Lower lobe of right lung (tissue), 2 donors: Measurements from ENCODE around the gene IPO9. TPM values are rescaled to one million over a fixed set of nuclear protein-coding genes. Genes with fewer than 3 reads are reported as not detected.
A peak's percentile ranks its signal among the peaks of the same experiment; 100 is the strongest.

Source experiments
- ATAC-seq, 2 donors: fragments of 200-7000 bp; cut with Tn5 transposase; one replicate each; pipeline ENCODE4 v1.9.1; 2020 to 2022; ENCODE audit warnings: mild to moderate bottlenecking in 2 of 2, moderate library complexity in 2 of 2
- DNase-seq: peaks from one replicate; pipeline ENCODE4 v3.0.0-alpha.2; 2020
- H3K27ac ChIP-seq: fragments of 200-600 bp; one replicate; pipeline ENCODE4 v1.8.0; 2022
- H3K27me3 ChIP-seq: fragments of 200-600 bp; one replicate; pipeline ENCODE4 v1.8.0; 2022; ENCODE audit warnings: low read depth
- H3K36me3 ChIP-seq: fragments of 200-600 bp; one replicate; pipeline ENCODE4 v1.8.0; 2022; ENCODE audit warnings: mild to moderate bottlenecking
- H3K4me1 ChIP-seq: fragments of 200-600 bp; one replicate; pipeline ENCODE4 v1.8.0; 2022
- H3K4me3 ChIP-seq: fragments of 200-600 bp; one replicate; pipeline ENCODE4 v1.8.0; 2022; ENCODE audit warnings: mild to moderate bottlenecking
- H3K9me3 ChIP-seq: fragments of 200-600 bp; one replicate; pipeline ENCODE4 v1.8.0; 2022
- intact Hi-C: fragments of 100-400 bp; cut with DNase I; formaldehyde crosslinking; loops from one replicate; pipeline ENCODE4 v1.11.0; 2022
- total RNA-seq: library from RNA; stranded (reverse); fragmentation: NEBNext Ultra II Directional; extraction: Animal tissue kit (Norgen Biotek cat#: 25700); gene quantifications from one replicate; pipeline ENCODE4 v1.2.1, GENCODE V29; 2021
- TF ChIP-seq, protein P1 (sequence below): fragments of 200-600 bp; IDR thresholded peaks from one replicate; pipeline ENCODE4 v1.8.0; 2022; ENCODE audit warnings: antibody characterized with exemption, mild to moderate bottlenecking
- donor health status: DM: no; HTN: yes; CAD: no; lungs with severe emphysema.

Gene IPO9
- total RNA-seq, 1 donor from 2014 or later, result 34.1 TPM

DNA sequence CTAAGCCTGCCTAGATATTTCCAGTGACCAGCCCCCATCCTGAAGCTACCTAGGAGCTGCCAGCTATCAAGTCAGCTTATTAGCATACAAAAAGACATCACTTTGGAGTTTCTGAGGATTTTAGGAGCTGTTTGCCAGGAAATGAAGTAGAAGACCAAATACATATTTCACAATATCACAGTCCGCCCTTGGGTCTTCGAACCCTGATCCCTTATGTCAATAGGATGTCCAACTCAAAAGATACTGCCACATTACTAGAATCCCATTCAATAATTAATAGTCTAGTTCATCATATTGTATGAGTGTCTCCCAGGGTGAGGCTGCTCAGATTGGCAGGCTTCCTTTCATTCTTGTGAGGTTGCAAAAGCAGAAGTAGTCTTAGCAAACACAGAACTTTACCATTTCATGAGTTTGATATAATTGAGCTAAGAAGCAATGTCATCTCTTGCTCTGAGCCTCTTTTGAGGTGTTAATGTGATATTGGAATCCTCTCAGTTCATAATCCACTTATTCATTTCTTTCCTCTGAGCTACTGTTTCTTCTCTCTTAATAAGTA lies 13.6 kb downstream of the IPO9 start:
- no peak overlapping the region for H3K4me3 ChIP-seq
- no peaks in the 10 kb centered on the region for H3K27me3 ChIP-seq
- H3K27ac ChIP-seq, result no peak overlapping the region
- intact Hi-C loops, result no loop called here
- H3K36me3 ChIP-seq, result peaks cover 3% of the 10 kb centered on the region
- TF ChIP-seq, protein P1, sequence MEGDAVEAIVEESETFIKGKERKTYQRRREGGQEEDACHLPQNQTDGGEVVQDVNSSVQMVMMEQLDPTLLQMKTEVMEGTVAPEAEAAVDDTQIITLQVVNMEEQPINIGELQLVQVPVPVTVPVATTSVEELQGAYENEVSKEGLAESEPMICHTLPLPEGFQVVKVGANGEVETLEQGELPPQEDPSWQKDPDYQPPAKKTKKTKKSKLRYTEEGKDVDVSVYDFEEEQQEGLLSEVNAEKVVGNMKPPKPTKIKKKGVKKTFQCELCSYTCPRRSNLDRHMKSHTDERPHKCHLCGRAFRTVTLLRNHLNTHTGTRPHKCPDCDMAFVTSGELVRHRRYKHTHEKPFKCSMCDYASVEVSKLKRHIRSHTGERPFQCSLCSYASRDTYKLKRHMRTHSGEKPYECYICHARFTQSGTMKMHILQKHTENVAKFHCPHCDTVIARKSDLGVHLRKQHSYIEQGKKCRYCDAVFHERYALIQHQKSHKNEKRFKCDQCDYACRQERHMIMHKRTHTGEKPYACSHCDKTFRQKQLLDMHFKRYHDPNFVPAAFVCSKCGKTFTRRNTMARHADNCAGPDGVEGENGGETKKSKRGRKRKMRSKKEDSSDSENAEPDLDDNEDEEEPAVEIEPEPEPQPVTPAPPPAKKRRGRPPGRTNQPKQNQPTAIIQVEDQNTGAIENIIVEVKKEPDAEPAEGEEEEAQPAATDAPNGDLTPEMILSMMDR, result no peak
- DNase-seq, result no peak
- peaks cover 19% of the 10 kb centered on the region for H3K4me1 ChIP-seq
- no peaks in the 10 kb centered on the region for H3K9me3 ChIP-seq
- ATAC-seq, result peak in 1 of 2 donors; percentile 41

DNA sequence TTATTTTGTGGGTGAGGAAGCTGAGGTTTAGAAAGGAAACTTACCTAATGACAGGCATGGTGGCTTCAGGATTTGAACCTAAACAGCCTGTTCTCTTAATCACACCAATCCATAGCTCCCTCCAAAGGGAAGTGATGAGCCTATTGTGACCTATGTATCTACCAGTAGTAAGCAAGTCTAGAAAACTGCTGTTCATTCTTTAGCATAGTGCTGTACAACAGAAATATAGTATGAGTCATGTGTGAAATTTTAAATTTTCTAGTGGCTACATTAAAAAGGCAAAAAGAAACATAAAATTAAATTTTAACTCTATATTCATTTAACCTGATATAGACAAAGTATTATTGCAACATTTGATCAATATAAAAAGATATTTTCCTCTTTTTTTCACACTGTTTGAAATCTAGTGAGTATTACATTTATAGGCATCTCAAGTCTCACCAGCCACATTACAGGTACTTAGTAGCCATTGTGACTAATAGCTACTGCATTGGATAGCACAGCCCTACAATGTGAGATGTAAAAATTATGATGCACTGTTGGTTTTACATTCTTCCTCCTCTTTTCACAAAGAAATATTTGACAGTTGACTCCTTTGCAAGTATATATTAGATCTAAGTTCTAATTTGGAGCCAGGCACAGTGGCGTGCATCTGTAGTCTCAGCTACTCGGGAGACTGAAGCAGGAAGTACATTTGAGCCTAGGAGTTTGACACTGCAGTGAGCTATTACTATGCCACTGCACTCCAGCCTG lies 16.6 kb downstream of the IPO9 start:
- peaks cover 29% of the 10 kb centered on the region for H3K36me3 ChIP-seq
- no peak overlapping the region for H3K27ac ChIP-seq
- ATAC-seq (no peak), DNase-seq (no peak)
- H3K4me3 ChIP-seq, result no peak overlapping the region
- H3K9me3 ChIP-seq, result no peaks in the 10 kb centered on the region
- TF ChIP-seq, protein P1, result no peak
- intact Hi-C loops, result no loop called here
- peaks cover 24% of the 10 kb centered on the region for H3K4me1 ChIP-seq
- no peaks in the 10 kb centered on the region for H3K27me3 ChIP-seq

DNA sequence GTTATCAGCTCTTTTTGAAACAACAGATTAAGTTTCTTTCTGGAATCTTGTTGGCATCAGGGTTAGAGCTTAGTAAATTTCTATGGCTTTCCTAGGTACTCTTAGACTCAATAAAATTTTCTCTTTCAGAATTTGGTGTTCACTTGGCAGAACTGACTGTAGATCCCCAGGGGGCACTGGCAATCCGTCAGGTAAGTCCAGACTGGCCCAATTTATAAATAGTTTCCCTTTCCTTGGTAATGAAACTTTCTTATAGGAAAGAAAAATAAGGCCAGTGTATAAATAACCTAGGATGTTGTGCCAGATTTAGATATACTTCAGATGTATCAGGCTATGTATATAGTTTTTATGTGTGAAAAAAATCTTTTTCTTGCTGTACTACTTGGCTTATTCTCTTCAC lies 18.2 kb downstream of the IPO9 start:
- H3K4me3 ChIP-seq, result no peak overlapping the region
- H3K27ac ChIP-seq, result no peak overlapping the region
- H3K27me3 ChIP-seq, result no peaks in the 10 kb centered on the region
- ATAC-seq (no peak), DNase-seq (no peak)
- peaks cover 29% of the 10 kb centered on the region for H3K4me1 ChIP-seq
- peaks cover 45% of the 10 kb centered on the region for H3K36me3 ChIP-seq
- H3K9me3 ChIP-seq, result no peaks in the 10 kb centered on the region
- TF ChIP-seq, protein P1, result no peak
- intact Hi-C loops, result no loop called here

DNA sequence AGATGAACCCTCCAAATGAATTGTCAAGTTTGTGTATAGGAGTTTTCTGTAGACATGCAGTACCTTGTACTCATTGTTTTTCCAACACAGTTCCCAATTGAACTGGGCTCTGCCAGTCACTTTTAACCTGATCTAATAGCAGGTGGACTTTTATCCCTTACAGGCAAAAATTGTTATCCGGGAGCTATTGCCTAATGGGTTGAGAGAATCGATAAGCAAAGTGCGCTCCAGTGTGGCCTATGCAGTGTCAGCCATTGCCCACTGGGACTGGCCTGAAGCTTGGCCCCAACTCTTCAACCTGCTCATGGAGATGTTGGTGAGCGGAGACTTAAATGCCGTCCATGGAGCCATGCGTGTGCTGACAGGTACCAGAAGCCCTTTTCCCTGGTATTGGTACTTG lies 19.3 kb downstream of the IPO9 start:
- intact Hi-C loops, result no loop called here
- Histone ChIP-seq H3K4me3 (no peak overlapping the region), H3K36me3 (peaks cover 55% of the 10 kb centered on the region), H3K9me3 (no peaks in the 10 kb centered on the region), H3K27ac (no peak overlapping the region), H3K4me1 (peaks cover 19% of the 10 kb centered on the region), H3K27me3 (no peaks in the 10 kb centered on the region)
- no peak for ATAC-seq
- TF ChIP-seq, protein P1, result no peak
- no peak for DNase-seq

DNA sequence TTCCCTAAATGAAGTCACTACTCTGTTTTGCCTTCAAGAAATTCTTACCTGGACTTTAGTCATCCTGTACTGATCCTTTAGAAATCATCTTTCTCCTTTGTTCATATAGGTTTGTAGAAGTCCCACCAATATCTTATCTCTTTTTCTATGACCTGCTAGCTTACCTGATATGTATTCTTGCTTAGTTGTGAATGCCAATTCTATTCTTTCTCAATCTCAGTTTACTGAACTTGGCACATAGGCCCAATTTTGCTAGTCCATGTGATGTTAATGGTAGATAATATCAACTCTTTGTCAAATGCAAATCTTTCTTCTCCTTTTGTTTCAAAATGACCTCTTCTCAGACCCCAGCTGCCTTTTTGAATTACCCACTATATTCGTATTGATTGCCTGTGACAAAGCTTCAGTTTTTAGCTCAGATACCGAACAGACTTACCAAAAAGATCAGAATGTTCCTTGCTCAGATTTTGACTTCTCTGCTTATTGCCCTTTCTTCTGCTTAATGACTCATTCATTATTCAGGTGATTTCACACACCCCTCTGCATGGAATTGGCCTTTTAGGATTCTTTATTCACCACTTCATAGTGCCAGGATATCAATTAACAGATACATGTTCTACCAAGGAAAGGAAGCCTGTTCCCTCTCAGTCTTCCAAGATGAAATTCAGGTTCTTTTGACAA lies 20.6 kb downstream of the IPO9 start:
- intact Hi-C loops, result no loop called here
- no peaks in the 10 kb centered on the region for H3K9me3 ChIP-seq
- TF ChIP-seq, protein P1, result no peak
- H3K36me3 ChIP-seq, result peaks cover 68% of the 10 kb centered on the region
- peak in 1 of 2 donors; percentile 71 for ATAC-seq
- peak overlapping the region; percentile 42 for H3K27ac ChIP-seq
- H3K27me3 ChIP-seq, result no peaks in the 10 kb centered on the region
- peaks cover 19% of the 10 kb centered on the region for H3K4me1 ChIP-seq
- DNase-seq, result no peak
- no peak overlapping the region for H3K4me3 ChIP-seq
